Caki2 (cell line): ENCODE measurements around the gene SPSB4. TPM values are rescaled to one million over a fixed set of nuclear protein-coding genes. Genes with fewer than 3 reads are reported as not detected.

Experiments used
- DNase-seq: peaks from one replicate; pipeline ENCODE4 v3.0.0-alpha.2; 2015; ENCODE audit warnings: low read depth
- in situ Hi-C: cut with HindIII; loops from 2 replicates; pipeline ENCODE4 v1.10.0; 2016; ENCODE audit warnings: low sequenced_read_pairs, low pct_unique_long_range_greater_than_20kb, mixed read lengths
- total RNA-seq: library from RNA; depleted of rRNA; stranded (reverse); fragments of >200 nt; shearing (Covaris generic); gene quantifications from 2 replicates; pipeline ENCODE4 v1.2.3, GENCODE V29; 2014; ENCODE audit warnings: low replicate concordance

SPSB4 gene
- total RNA-seq, 1 experiment from 2014 or later = 0.37 TPM

DNA sequence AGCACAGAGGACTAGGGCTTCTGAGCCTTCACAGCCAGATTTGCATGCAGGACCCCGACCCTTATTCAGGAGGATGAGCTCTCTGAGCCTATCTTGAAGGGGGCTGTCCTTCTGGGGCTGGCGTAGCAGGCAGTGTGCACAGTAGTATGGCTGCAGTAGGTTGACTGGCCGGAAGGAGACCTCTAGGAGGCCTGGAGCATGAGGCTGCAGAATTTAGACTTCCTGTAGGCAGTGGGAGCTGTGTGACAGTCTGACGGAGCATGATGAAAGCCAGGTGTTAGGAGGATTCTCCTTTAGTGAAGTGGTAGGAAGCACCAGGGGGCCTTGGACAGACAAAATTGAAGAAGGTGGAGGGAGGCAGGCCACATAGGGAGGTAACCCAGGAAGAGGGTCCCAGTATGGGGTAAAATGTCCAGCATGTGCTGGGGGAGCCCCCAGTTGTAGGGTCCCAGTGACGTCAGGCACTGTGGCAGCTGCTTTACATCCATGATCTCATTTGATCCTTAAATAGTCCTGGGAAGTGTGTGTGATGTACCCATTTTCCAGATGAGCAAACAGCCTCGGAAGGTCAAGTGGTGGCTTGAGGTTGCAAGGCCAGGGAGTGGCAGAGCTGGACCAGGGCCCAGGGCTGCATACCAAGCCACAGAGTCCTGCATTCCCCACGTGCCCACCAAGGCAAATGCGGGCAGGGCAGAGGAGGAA, 36.1 kb downstream of the SPSB4 start:
- no peak for DNase-seq
- in situ Hi-C loops = no loop called here

DNA sequence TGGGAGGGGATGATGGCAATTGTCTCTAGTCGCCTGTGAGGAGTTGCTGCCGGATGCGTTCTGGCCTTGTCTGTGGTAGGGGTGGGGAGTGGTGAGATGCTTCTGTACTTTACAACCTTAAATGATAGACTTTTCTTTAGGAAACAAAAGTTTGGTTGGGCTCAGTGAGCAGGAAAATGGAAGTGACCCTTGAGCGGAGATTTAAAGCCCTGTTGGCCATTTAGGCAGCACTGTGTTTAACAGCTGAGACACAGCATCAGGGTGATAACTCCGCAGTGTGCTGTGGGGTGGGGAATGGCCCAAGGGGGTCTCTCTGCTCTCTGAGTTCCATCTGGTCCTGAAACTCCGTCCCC, 36.6 kb downstream of the SPSB4 start:
- in situ Hi-C loops = no loop called here
- no peak for DNase-seq

DNA sequence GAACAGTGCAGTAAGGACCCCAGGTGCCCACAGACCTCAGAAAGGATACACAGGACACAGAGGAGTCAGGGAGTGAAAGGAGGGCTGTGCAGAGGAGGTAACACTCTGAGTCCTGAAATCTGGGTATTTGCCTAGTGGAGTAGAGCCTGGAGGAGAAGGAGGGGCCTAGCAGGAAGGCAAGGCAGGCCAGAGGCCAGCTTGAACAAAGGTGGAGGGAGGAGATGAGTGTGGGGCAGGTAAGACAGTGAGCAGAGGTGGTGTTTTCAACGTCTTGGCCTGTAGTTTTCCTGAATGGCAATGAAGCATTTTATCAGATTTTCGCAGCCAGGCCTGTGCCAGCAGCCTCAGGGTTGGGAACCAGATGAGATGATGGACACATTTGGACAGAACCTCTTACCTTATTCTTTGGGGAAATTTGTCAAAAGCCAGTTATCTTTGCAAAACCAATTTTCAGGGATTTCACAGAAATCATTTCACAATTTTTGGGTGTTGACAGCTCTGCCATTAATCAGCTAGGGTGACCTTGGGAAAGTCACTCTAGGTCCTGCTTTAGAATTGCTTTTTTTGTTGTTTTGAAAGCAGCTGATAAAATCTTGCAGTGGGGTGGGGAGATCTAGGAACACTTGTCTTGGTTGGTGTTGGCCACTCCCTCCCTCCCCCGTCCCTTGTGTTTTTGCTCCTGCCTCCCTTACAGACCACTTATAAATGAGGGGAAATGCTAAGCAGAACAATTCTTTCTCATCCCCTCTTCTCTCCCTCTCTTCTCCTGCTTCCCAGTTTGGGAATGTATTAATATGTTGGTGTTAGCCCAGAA, 38.4 kb downstream of the SPSB4 start:
- in situ Hi-C loops = no loop called here
- no peak for DNase-seq

DNA sequence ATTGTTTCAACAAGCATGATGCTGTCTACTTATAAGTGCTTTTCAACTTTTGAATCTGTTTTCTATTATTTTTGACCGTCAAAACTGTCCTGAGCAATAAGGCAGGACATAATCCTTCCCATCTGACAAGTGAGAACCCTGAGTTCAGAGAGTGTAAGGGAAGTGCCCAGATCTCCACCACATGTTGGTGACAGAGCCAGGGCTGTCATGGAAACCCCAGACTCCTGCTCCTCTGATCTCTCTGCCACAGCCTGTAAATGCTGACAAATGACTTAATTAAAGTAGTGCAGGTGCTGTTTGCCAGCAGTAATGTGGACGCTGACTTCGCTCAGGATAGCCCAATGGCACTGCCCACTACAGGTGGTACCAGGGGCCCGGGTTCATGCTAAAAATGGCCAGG, 40.3 kb downstream of the SPSB4 start:
- no peak for DNase-seq
- in situ Hi-C loops = no loop called here

DNA sequence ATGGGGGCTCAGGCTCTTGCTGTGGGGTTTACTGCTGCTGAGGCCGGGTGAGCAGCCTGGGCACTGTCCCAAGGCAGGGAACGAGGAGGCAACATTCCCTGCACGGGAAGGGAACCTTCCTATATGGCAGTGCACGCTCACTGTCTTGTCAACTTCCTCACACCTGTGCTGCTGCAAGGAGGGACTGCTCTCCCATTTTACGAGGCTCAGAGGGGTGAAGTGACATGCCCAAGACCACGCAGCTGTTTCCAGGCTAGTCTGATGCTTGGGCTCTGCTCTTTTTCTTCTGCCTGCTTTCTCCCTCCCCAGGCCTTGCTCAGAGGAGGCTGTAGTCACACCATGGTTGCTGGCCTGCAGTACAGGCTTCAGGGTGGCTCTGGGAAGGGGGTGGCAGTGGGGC, 41.5 kb downstream of the SPSB4 start:
- no peak for DNase-seq
- in situ Hi-C loops = no loop called here

DNA sequence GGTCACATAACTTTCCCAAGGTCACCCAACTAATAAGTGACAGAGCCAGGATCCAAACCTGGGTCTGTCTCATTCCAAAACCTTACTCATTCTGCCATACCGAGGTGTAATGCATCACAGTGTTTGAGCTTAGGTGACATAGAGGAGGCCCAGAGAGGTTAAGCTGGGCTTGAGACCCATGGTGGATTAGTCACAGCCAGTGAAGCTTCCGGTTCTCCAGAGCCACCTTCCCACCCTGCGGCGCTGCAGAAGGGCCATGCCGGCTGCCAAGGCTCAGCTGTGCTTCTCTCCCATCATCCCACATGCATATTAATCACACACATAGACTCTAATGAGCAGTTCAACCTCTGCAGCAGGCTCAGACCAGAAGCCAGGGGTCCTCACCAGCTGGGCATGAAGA, 42.2 kb downstream of the SPSB4 start:
- in situ Hi-C loops = no loop called here
- no peak for DNase-seq

DNA sequence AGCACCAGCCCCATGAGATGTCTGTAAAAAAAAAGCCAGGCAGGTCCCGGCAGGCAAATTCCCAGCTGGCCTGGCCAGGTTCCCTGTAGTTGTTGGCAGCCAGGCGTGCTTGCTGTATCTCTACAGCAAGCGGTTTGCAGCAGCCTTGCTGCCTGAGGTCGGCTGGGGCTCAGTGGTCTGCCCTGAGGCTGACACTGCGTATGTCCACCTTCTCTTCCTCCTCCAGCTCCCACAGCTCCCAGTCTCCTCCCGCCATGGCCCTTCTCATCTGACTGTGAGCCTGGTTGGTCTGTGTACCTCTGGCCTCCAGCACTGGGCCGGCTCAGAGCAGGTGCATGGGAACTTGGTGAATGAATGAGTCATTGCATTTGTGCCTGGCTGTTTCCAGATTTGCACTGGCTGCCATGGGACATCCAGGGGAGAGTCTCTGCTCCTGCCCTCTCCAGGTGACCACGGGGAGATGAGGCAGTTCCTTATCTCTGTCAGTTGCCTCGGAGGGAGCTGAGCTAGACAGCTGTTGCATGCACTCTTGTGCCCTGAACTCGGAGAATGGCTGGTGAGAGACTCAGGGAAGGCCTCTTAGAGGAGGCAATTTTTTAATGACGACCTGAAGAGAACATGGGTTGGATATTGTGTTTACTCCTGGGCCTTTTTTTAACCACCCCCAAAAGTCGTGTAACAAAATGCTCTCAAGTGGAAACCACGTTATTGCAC, 43.0 kb downstream of the SPSB4 start:
- in situ Hi-C loops = no loop called here
- no peak for DNase-seq

DNA sequence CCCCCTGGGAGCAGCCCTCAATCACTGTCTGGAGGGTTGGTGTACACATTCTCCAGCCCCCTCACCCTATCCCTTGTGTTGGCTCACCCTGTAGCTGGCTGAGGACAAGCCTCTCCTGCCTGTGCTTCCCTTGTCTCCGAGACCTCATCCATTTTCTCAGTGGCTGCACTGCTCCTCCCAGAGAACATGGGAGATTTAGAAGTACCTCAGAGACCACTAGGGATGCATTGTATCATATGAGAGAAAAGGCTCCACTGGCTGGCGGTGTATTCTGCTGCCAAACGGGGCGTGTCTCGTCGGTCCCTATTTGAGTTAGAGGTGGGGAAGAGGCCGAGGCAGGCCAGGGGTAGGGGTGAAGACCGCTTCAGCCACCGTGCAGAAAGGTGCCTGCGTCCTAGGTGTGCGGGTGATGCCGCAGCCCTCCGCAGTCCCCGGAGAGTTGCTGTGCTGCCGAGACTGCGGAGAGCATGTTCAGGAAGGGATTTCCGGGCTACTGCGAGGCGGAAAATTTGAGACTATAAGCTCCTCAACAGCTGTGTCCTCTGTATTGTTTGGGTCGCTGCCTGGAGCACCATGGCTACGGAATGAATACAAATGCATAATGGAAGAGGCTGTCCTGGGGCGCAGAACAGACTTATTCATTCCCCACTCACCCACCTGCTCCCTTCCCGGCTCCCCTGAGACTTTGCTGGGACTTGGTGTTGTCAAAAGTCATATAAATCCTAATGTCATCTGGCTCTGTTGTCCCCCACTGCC, 43.8 kb downstream of the SPSB4 start:
- no peak for DNase-seq

DNA sequence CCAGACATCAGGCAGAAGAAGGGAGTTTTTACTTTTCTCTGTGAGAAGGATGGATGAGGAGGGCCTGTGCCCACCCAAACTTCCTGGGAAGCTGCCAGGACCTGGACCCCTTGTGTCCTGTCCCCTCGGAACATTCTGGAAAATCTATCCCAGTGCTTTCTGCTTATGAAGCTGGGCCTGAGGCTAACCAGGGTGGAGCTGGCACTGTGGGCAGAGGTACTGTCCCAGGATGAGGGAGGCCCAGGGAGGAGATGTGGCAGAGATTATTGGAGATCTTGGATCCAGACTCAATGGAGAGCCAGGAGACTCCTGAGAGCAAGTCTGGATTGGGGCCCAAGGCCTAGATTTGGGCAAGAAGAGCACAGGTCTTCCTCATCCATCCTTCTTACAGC, 44.4 kb downstream of the SPSB4 start:
- DNase-seq = no peak
- in situ Hi-C loops = no loop called here

More for the DNA sequence above, 43.8 kb downstream of the SPSB4 start:
- in situ Hi-C loops = no loop called here

DNA sequence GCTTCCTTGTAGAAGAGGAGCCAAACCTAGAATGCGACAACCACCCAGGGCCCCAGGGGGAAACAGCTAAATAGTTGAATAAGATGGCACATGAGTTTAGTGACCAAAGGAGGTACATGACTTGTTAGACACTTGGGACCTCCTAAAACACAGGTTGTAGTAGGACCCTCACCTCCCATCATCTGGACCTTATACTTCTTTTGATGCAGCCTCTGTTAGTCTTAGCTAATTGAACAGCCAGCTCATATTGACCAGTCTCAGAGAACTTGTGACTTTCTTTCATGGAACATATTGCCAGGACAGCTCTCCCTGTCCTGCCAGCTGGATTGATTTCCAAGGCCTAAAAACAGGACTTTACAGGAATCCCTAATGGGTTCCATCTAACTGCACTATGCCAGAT, 45.0 kb downstream of the SPSB4 start:
- in situ Hi-C loops = no loop called here
- no peak for DNase-seq

DNA sequence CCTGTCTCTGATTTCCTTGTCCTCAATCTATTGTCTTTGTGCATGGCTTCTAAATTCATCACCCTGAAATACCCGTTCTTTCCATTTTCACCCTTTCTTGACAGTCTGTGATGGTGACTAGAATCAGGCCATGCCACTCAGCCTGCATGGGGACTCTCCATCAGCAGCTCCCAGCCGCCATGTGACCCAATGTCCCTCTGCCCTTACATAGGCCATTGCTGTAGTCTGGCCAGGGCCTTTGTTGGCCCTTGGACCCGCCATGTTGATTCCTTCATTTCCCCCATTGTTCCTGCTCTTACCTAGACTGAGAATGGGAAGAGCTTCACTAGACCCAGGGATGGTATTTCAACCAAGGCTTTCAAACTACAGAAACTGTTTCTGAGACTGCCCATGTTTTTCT, 45.8 kb downstream of the SPSB4 start:
- no peak for DNase-seq
- in situ Hi-C loops = no loop called here

DNA sequence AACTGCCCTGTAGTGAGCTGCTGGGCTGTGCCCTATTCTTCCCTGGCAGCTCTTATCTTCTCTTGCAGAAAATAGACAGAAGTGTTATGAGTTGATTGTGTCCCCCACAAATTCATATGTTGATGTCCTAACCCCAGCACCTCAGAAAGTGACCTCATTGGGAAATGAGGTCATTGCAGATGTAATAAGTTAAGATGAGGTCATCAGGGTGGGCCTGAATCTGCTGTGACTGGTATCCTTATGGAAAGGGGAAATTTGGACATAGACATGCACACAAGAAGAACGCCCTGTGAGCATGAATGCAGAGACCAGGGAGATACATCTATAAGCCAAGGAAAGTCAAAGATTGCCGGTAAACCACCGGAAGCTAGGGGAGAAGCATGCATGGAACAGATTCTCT, 49.0 kb downstream of the SPSB4 start:
- in situ Hi-C loops = no loop called here
- DNase-seq = no peak

DNA sequence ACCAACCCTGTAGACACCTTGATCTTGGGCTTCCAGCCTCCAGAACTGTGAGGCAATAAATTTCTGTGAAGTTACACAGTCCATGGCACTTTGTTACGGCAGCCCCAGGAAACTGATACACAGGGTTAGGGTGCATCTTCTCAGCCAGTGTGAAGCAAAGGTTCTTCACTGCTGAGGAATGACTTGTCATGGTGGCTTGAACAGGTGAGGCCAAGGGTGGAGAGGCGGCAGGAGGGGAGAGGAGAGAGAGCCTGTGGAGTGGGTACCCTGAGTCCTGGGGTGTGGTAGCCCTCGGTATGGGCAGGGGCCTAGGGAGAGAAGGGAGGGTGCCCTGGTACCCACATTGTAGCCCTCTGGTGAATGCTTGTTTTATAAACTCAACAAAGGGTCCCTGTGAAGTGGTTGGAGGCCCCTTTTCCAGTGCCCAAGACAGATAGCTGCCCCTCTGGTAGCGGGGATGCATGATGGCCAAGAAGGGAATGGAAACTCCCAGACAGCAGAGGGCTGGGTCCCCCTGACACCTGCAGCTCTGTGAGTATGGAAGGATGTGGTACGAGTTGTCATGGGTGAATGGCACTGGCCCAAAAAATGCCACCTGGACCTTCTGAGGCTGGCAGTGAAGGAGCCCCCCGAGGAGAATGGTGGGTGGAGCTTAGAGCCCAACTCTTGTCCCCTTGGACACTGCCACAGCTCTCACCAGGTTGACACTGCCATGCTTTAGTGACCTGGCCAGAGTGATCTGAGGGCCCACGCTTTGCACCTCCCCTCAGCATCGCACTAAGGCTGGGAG, 49.6 kb downstream of the SPSB4 start:
- in situ Hi-C loops = no loop called here
- DNase-seq = no peak

DNA sequence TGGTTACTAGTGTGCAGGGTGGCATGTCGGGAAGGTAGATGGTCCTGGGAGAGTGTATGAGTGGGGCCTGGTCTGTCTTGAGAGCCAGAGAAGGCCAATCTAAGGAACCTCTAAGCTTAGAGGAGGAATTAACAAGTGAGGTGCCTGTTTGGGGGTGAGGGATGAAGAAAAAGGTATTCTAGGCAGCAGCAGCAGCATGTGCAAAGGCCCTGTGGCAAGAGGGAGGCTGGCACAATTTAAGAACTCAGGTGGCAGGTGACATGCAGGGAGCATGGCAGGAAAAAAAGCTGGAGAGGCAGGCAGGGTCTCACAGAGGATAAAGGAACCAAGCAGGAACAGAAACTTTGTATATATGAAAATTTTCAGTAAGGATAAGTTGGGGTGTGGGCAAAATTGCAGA, 51.2 kb downstream of the SPSB4 start:
- in situ Hi-C loops = no loop called here
- no peak for DNase-seq

DNA sequence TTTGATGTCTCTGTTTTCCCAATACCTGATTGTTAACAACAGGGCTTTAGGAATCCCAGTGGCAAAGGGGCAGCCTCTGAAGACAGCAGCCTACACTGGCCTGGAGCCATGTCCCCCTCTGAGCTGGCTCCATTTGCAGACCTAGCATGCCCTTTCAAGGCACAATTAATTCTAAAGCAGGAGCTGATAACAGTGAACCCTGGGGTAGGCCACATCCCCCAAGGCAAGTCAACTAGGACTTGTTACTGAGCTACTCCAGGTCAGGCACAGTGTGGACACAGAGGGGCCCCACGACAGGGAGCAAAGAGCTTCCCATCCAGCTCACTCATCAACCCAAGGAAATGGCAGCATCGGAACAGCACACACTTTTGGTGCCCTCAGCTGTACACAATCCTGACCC, 51.9 kb downstream of the SPSB4 start:
- in situ Hi-C loops = no loop called here
- no peak for DNase-seq

DNA sequence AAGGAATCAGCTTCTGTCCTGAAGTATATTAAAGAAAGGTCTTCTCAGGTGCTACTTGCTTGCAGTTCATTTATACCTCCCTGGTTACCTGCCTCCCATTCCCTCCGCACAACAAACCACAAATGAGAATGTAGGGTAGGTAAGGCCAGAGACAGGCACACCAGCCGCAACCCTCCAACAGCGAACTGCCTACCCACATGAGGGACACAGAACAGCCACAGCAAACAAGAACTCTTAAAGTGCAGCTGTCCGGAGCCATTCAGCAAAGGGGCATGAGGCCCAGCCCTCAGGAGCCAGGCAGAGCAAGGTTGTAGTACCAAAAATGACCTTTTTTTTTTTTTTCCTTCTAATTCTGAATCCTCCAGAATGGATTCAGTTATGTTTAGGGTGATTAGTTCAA, 52.4 kb downstream of the SPSB4 start:
- in situ Hi-C loops = no loop called here
- no peak for DNase-seq

DNA sequence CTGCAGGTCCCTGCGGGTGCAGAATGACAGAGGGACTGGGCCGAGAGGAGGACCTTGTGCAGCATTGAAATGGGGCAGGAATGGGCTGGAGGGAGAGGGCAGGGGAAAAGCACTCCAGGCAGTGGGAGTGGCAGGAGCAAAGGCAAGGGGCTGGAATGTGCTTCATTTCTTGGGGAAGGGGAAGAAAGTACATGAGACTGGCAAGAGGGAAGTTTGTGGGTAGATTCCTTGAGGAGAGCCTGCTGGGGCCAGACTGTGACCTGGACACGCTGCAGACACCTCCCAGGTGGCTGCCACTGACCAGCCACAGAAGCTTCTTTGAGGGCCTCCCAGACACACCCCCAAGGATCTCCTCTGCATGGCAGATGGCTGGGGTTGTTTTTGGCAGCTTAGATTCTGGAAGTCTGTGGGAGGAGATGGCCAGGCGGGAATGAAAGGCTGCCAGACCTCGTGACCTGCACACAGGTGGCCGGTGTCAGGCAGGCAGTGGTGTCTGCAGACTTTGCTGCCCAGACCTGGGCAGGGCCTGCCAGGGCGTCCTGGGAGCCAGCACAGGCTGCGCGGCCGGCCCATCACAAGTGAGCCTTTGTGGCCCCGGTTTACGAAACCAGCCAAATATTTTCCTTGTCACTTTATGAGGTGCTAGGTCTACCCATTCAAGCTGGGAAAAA, 53.1 kb downstream of the SPSB4 start:
- DNase-seq = no peak
- in situ Hi-C loops = no loop called here
